Right lobe of liver (tissue), 6 donors: ENCODE results near the gene DNAH14. TPM values are rescaled to one million over a fixed set of nuclear protein-coding genes. Genes with fewer than 3 reads are reported as not detected.
"Not testable (repeated sequence)": the region's sequence is repeated elsewhere in the genome, so short reads cannot be mapped to it uniquely, and the experiment has no call there.

Source experiments
- ATAC-seq, 4 donors: fragments of 200-7000 bp; cut with Tn5 transposase; one replicate each; pipeline ENCODE4 v1.9.1; 2020; ENCODE audit warnings: mild to moderate bottlenecking in 4 of 4, moderate library complexity in 4 of 4
- DNase-seq, 3 donors: peaks; one replicate each; pipeline ENCODE4 v3.0.0-alpha.2; 2020
- H3K27ac ChIP-seq, 3 donors: fragments of 200-600 bp; one replicate each; pipeline ENCODE4 v1.8.0; 2022
- H3K27me3 ChIP-seq, 2 donors: fragments of 200-600 bp; one replicate each; pipeline ENCODE4 v1.8.0; 2022
- H3K36me3 ChIP-seq, 4 donors: fragments of 200-600 bp; sonication (generic) in 1 of 4; one replicate each; pipeline versions ENCODE4 v1.5.1 to v1.8.0; 2017 to 2022; ENCODE audit warnings: control low read depth in 1 of 4
- H3K4me1 ChIP-seq, 4 donors: fragments of 200-600 bp; sonication (generic) in 1 of 4; one replicate each; pipeline versions ENCODE4 v1.5.1 to v1.8.0; 2017 to 2022; ENCODE audit warnings: control low read depth in 1 of 4
- H3K4me3 ChIP-seq, 3 donors: fragments of 200-600 bp; one replicate each; pipeline ENCODE4 v1.8.0; 2022
- H3K9me3 ChIP-seq, 4 donors: fragments of 200-600 bp; sonication (generic) in 1 of 4; one replicate each; pipeline versions ENCODE4 v1.5.1 to v1.8.0; 2017 to 2022; ENCODE audit warnings: control low read depth in 1 of 4
- CTCF ChIP-seq, 4 donors: fragments of 200-600 bp in 3 of 4; fragments of 450-650 bp in 1 of 4; IDR thresholded peaks; one replicate each; pipeline versions ENCODE4 v1.5.1 to v1.8.0; 2016 to 2022; ENCODE audit warnings: antibody characterized with exemption in 4 of 4, mild to moderate bottlenecking in 2 of 4
- POLR2A ChIP-seq: fragments of 450-650 bp; IDR thresholded peaks from one replicate; pipeline ENCODE4 v1.6.1; 2017; ENCODE audit warnings: antibody characterized with exemption, mild to moderate bottlenecking
- WGBS: methylation state at CpG from one replicate; pipeline ENCODE4 v1.1.6; 2018; ENCODE audit warnings: low coverage, low lambda C conversion rate; ENCODE audit not compliant: insufficient coverage; ENCODE audit errors: missing lambda C conversion rate; 5-methylcytosine and 5-hydroxymethylcytosine counted together
- intact Hi-C, 2 donors: fragments of 100-400 bp; cut with DNase I; formaldehyde crosslinking; loops; one replicate each; pipeline versions ENCODE4 v1.11.2 to v1.14.1; 2022
- total RNA-seq, 6 experiments: library from RNA; depleted of rRNA in 2 of 6; stranded (reverse); fragments of >200 nt in 2 of 6; fragmentation: NEBNext Ultra II Directional in 3 of 6; extraction: Animal tissue kit (Norgen Biotek cat#: 25700) in 3 of 6; gene quantifications; one replicate each; pipeline versions ENCODE4 v1.1.0 to v1.2.4, GENCODE V29; 2016 to 2023
- donor health status: DM: no; HTN: yes; CAD: no.
- donor health status: DM: no; HTN: no; CAD: no.
- donor health status: DM: no; HTN: no; CAD: no.
- donor health status: DM: no; HTN: yes; CAD: no.
- donor health status: DM: no; HTN: yes; CAD: no.

The DNAH14 gene
- total RNA-seq, 6 experiments from 2014 or later, result 8.0 to 17.1 (median 9.7) TPM

DNA sequence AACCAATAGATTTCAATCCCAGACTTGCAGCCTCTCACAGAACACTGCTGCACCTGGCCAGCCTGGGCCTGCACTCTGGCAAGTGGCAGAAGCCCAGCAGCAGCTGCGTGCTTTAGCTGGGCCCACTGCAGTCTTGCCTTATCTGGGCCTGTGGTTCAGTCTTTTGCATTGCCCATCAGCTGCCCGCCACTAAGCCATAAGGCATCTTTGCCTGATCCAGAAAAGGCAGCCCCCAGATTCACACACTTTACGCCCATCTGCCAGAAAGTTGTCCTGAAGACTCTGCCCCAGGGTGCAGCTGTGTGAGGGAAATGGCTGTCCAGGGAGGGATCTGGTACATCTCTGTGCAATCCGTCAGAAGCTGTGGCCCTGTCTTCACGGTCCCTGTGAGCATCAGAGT lies 217.0 kb downstream of the DNAH14 start:
- 91% methylated on average over 4 of the region's 5 CpGs for WGBS
- H3K27ac ChIP-seq, result no peak overlapping the region
- TF ChIP-seq POLR2A (no peak), CTCF (IDR thresholded peaks at IDR 0.05) (no peak)
- no peak overlapping the region for H3K4me3 ChIP-seq
- H3K27me3 ChIP-seq, result no peaks in the 10 kb centered on the region
- ATAC-seq (no peak), DNase-seq (no peak)
- no peaks in the 10 kb centered on the region for H3K9me3 ChIP-seq
- H3K36me3 ChIP-seq, result no peaks in the 10 kb centered on the region
- H3K4me1 ChIP-seq, result no peaks in the 10 kb centered on the region
- intact Hi-C loops, result no loop called here

GRCh38 chr1:225147791-225148190 lies 218.3 kb downstream of the DNAH14 start:
- H3K36me3 ChIP-seq, H3K4me3 ChIP-seq, H3K27ac ChIP-seq, H3K27me3 ChIP-seq, H3K9me3 ChIP-seq, ATAC-seq, intact Hi-C loops, H3K4me1 ChIP-seq, DNase-seq: not testable (repeated sequence)

GRCh38 chr1:225152061-225152460 lies 222.6 kb downstream of the DNAH14 start:
- TF ChIP-seq POLR2A, result no peak
- TF ChIP-seq CTCF (IDR thresholded peaks at IDR 0.05), result no peak
- H3K36me3 ChIP-seq, result no peaks in the 10 kb centered on the region
- no peaks in the 10 kb centered on the region for H3K9me3 ChIP-seq
- no peaks in the 10 kb centered on the region for H3K4me1 ChIP-seq
- H3K4me3 ChIP-seq, result no peak overlapping the region
- ATAC-seq (no peak), DNase-seq (no peak)
- intact Hi-C loops, result no loop called here
- no peak overlapping the region for H3K27ac ChIP-seq
- no peaks in the 10 kb centered on the region for H3K27me3 ChIP-seq

GRCh38 chr1:225155555-225155954 lies 226.1 kb downstream of the DNAH14 start:
- ATAC-seq, result no peak
- Histone ChIP-seq H3K27me3 (no peaks in the 10 kb centered on the region), H3K4me3 (no peak overlapping the region), H3K27ac (no peak overlapping the region), H3K4me1 (no peaks in the 10 kb centered on the region), H3K36me3 (no peaks in the 10 kb centered on the region), H3K9me3 (no peaks in the 10 kb centered on the region)
- intact Hi-C loops, result no loop called here
- TF ChIP-seq CTCF (IDR thresholded peaks at IDR 0.05), result no peak
- TF ChIP-seq POLR2A, result no peak
- DNase-seq, result no peak
- WGBS, result 73% methylated on average over 1 of the region's 1 CpG

DNA sequence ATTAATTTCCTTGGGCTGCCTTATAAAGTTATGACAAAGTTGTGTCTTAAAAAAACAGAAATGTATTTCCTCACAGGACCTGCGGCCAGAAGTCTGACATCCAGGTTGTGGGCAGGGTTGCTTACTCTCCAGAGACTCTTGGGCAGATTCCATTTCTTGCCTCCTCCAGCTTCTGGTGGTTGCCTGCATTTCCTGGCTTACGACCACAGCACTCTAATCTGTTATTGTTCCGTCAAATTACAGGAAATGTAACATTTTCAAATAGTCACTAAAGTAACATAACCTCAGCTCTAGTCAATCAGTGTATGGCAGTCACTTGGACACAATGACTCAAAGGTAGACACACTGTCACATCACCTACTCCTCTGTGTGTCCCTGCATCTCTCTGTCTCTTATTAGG lies 226.8 kb downstream of the DNAH14 start:
- 47% methylated on average over 3 of the region's 3 CpGs for WGBS
- H3K4me1 ChIP-seq, result no peaks in the 10 kb centered on the region
- H3K4me3 ChIP-seq, result no peak overlapping the region
- ATAC-seq (no peak), DNase-seq (no peak)
- no peak overlapping the region for H3K27ac ChIP-seq
- H3K27me3 ChIP-seq, result no peaks in the 10 kb centered on the region
- intact Hi-C loops, result no loop called here
- no peak for TF ChIP-seq CTCF (IDR thresholded peaks at IDR 0.05)
- no peak for TF ChIP-seq POLR2A
- no peaks in the 10 kb centered on the region for H3K9me3 ChIP-seq
- no peaks in the 10 kb centered on the region for H3K36me3 ChIP-seq
